H4 (cell line): ENCODE data around the gene KIAA0930. TPM values are rescaled to one million over a fixed set of nuclear protein-coding genes. Genes with fewer than 3 reads are reported as not detected.

Experiments
- DNase-seq: peaks from one replicate; pipeline ENCODE4 v3.0.0-alpha.2; 2015; ENCODE audit warnings: low spot score
- total RNA-seq: library from RNA; depleted of rRNA; stranded (reverse); fragments of >200 nt; shearing (Covaris generic); gene quantifications from 2 replicates; pipeline ENCODE4 v1.2.3, GENCODE V29; 2014

KIAA0930 gene
- total RNA-seq, 1 experiment from 2014 or later: 76.7 TPM

DNA sequence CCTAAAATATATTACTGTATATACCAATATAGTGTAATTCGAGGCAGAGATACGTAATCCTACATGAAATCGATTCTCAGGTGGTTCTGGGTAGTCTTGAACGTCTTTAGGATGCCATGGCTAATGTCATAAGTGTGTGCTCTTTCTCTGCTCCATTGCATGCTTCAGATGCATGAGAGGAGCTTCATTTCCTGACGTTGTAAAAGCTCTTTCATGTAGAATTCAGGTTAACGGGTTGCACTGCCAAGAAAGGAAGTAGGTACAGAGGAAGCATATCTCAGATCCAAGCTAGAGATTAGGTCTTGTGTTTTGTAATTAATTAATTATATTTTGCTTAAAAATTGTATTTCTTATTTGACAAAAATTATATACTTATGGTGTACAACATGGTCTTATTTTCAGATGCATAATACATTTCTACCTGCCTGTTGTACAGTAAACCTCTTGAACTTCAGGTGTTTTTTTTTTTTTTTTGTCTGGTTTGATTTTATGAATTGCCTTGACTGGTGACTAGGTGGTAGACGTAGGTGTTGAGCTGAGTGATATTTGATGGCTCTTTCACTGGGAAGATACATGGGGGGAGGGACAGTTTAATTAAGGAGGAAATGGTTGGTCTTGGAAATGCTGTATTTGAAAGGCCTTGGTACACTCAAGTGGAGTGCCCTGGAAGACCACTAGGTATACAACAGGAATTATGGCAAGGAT lies 67.7 kb downstream of the KIAA0930 start:
- DNase-seq: no peak

DNA sequence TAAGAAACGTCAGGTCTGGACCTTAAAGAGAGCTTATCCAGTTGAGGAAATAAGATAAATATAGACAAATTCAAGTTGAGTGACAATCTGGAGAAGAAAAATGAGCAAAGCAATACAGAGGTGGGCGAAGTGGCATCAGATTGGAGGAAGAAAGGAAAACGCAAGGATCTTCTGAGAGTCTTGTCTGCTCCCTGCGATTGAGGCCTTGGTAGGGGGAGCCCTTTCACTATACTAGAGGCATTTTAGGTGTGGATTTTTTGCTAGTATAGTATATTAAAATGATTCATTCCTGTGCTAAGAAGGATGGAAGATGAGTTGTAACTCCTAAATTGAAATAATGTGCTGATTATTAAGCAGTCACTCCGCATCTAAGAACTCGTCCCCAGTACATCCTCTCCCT lies 68.9 kb downstream of the KIAA0930 start:
- no peak for DNase-seq

DNA sequence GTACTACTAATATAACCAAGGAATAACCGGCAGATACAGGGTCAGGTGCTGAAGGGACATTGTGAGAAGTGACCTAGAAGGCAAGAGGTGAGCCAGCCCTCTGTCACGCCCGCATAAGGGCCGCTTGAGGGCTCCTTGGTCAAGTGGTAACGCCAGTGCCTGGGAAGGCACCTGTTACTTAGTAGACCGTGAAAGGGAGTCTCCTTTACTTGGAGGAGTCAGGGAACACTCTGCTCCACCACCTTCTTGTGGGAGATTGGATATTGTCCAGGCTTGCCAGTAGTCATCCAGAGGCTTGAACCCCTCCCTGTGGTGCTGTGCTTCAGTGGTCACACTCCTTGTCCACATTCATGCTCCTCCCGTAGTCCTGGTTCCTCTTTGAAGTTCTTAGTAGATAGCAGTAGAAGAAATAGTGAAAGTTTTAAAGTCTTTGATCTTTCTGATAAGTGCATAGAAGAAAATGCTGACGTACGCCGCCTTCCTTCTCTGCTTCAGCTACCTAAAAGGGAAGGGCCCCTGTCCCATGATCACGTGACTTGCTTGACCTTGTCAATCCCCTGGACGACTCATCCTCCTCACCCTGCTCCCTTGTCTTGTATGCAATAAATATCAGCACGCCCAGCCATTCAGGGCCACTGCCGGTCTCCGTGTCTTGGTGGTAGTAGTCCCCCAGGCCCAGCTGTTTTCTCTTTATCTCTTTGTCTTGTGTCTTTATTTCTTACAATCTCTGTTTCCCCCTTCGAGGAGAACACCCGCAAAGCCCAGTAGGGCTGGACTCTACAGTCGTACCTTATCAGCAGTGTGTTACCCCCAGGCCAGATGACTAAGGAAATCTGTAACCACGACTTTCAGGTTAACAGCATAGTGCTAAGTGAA lies 70.9 kb downstream of the KIAA0930 start:
- DNase-seq: no peak

DNA sequence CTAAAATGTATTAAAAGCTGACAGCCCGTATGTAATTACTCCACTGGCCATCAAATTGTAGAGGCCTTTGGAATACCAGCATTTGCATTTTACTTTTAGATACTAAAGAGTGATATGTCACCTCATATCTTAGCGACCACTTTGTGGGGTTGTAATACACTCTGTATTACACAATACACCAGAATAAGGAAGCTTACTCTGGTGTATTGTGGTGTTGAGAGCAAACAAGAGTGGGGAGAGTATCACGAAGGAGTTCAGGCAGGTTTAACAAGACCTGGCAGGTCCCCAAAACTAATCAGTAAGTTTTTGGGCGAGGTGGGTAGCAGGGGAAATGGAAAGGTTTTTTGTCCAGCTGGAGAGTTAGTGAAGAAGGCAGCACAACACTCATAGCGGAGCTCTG lies 73.8 kb downstream of the KIAA0930 start:
- DNase-seq: no peak

DNA sequence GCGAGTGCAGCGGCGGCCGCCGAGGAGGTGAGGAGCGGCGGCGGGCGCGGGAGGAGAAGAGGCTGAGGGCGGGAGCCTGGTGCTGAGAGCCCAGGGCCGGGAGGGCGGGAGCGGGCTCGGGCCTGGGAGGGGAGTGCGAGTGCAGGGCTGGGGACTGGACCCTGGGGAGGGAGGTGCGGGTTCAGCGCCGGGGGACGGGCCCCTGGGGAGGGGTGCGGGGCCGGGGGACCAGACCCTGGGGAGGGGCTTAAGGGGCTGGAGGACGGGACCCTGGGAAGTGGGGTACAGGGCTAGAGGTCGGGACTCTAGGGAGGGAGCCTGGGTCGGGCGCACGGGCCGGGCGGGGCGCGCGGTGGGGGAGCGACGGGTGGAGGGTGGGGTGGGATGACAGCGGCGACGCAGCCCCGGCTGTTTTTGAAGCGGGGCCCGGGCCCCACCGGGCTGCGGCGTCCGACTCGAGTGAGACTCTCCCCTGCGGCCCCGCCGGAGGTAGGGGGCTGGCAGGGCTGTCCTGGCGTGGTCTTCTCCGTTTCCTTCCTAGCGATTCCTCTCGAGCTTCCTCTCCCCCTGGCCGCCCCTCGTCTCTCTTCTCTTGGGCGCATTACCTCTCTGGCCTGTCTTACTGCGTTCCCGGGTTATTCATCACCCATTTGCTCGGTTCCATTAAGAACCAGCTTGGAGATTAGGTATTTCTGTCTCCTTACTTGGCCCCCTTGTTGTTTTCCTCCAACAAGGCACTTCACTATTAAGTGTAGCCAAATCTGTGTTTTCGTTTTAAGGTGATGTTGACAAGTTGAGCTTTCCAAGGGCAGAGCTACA lies 76.2 kb downstream of the KIAA0930 start:
- no peak for DNase-seq

DNA sequence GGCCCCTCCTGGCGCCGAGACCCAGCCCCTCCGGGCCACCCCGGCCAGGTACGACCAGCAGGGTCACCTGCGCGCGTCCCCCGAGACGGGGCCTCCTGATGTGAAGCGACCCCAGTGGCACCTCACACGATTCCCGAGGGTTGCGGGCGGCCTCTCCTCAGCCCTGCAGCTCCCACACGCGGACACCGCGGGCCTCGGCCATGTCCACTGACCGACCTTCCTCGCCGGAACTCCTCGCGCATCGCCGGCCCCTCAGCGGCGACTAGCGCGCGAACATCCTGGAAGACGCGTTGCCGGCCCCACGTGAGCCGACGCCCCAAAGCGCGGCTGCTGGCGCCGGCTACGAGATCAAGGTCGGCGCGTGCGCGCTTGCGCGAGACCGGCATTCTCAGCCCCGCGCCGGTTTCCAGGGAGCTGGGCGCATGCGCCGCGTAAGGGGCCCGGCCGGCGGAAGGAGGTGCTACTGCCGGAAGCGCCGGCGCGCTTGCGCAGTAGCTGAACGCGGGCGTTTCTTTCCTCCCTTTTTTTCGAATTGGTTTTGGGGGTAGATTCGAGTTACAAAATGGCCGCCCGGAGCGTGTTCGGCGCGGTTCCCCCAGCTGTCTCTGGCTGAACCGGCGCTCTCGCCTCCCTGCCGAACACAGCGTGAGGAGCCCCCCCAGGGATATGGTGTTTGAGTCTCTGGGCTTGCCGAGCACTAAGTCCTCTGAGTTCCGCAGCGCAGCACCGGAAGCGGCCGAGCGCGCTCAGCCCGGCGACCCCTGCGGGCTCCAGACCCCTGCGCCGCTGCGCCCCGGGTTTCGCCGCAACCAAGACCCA lies 77.0 kb downstream of the KIAA0930 start, which contains the start of gene NUP50:
TSS of gene NUP50 (plus strand) at position 475 of the 819 bp plus-strand sequence. CDS start 4,253 bp downstream, outside the sequence.
- peak; percentile 91 for DNase-seq

DNA sequence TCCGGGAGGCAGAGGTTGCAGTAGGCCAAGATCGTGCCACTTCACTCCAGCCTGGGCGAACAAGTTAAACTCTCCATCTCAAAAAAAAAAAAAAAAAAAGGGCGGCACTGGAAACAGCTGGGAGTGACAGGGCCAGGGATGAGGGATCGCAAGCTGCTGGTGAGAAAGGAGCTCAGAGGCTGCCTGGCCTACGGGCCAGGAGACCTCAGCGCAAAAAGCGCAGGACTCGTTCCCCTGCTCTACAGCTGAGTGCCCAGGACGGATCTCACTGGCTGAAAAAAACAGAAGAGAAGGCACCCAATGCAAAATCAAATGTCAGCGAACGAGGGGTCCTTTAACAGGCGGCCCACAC lies 77.6 kb downstream of the KIAA0930 start:
- no peak for DNase-seq

DNA sequence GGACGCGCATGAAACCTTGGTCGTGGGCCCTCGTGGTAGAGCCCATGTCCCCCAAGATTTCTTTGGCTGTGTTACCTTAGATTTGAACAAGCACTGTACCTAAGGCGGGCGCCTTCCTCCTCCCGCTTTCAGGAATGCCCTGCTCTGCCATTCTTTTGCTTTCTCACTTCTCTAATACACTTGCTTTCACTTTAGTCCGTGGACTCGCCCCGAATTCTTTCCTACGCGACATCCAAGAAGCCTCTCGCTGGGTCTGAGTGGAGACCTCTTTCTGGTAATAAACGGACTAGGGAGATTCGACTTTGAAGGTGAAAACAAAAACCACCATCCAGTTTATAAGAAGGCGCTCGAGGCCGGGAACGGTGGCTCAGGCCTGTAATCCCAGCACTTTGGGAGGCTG lies 78.2 kb downstream of the KIAA0930 start:
- no peak for DNase-seq

DNA sequence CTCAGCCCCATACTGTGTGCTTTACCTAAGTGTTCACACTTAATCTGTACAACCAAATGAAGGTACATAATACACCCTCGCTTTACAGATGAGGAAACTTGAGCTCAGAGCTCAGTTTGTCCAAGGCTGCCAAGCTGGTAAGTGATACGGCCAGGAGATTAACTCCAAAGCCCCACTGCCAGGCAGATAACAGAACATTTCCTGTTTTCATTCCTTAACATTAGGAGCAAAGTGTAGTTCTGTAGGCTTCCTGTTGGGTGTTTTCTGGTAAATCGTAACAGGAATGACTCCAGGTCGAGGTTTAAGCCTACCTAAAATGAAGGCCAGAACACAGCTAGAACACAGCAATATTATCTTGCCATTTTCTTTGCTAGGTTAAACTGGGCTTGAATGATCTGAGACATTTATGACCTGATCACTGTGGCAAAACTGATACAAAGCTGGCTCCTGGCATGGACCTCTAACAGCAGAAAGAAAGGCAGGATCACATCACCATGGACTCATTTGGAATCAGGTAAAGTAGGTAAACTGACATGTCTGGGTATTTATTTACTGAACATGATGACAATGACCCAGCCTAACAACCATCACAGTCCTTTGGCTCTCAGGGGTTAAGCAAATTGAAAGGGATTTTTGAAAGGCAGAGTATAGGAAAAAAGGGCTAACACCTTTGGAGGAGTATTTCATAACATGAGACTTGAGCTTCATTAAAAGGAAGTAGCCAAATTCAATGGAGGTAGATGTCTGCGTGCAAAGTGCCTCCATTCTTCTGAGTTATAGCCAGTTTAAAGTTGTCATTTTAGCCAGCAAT lies 80.8 kb downstream of the KIAA0930 start:
- DNase-seq: peak; percentile 51

DNA sequence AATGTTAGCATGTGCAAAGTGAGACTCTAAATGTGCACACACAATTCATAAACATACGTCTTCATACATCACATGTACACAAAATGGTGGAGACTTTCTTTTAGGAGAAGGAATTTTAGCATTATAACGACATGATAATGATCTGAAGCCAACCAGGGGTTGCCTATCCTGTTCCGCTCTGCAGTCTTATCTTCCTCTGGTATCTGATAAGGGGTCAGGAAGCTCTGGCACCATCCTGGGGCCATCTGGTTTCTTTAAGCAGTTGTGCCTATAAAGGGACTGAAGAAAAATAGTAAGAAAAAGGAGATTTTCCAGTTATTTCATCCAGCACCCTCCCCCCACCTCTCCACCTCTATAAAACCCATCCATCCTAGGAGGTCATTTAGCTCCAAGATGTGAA lies 82.8 kb downstream of the KIAA0930 start:
- DNase-seq: no peak

DNA sequence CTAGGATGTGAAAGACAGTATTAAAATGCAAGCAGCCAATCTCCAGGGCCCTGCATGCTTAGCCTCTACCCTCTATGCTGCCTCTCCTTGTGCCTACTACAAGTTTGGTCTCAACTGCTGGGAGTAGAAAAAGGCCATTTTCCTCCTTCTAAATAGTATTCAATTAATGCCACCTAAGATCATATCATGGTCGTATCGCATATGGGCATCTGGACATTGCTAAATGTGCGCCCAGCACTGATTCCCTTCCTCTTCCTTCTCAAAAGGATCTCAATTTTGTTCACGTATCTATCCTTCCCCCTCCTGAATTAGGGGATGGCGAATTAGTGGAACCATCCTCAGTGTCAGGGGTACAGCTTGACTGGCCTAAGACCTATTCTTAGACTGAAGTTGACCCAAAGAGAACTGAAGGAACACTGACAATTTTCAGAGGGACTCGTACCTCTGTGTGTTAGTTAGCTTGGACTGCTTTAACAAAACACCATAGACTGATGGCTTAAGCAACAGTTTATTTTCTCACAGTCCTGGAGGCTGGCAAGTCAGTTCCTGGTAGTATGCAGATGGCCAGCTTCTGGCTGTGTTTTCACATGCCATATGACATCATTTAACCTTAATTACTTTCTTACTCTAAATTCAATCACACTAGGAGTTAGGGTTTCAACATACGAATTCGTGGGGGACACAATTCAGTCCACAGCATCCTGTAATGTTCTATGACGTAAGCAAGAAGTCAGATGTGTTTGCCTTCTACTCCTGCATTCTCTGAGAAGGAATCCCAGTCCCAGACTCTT lies 85.4 kb downstream of the KIAA0930 start:
- DNase-seq: peak; percentile 14

DNA sequence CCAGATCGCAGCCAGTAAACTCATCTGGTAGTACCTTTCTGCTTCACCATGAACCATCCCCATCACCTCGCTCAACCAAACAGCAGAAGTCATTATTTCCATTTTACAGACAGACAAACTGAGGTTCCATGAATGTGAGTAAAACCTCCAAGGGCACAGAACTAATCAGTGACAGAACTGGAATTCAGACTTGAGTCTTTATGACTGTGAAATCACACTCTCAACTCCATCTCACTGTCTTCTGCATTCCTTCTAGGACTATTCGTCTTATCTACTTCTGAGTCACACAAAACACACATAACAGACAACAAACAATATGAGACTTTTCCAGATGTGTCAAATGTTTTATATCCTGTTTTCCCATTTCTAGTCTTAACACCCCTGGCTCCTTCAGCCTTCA lies 86.3 kb downstream of the KIAA0930 start:
- peak; percentile 12 for DNase-seq

DNA sequence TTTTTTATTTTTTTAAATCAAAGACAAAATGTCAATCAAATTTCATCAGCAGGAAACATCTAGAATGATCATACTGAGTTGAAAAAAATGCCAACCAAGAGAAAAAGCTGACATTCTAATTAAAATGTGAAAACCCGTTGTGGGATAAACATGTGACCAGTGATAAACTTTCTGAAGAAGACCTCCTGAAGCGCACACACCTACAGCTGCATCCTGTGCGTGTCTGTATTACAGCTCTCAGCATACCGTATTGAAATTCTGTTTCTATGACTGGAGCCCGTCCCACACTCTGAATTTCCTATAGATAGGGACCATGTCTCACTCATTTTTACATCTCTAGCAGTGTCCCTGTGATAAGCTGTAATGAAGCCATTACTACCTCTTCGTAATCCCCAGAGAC lies 89.2 kb downstream of the KIAA0930 start:
- no peak for DNase-seq

DNA sequence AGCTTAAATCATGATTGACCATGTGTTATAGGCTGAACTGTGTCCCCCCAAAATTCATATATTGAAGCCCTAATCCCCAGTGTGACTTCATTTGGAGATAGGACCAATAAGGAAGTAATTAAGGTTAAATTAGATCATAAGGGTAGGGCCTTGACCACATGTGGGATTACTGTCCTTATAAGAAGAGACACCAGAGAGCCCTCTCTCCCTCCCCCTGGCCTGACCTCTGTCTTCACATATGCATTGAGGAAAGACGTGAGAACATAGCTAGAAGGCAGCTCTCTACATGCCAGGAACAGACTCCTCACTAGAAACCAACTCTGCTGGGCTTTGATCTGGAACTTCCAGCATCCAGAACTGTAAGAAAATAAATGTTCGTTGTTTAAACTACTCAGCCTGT lies 90.6 kb downstream of the KIAA0930 start:
- DNase-seq: no peak

DNA sequence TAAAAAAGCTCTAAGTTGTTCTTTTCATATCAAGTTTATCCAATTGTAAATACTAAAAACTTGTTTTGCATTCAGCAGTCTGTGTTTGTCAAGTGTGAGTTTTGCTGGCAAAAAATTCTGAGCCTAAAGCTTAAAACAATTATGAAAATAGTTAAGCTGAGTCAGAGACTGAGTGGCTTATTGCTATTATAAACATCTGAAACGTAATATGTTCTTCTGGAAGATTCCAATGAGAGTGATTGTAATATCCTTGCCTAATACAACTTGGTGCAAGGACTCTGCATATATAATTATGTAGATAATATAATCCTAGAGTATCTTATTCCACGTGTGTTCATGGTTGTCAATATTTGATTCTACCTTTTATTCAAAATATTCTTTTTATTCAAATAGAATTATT lies 91.0 kb downstream of the KIAA0930 start:
- DNase-seq: no peak

DNA sequence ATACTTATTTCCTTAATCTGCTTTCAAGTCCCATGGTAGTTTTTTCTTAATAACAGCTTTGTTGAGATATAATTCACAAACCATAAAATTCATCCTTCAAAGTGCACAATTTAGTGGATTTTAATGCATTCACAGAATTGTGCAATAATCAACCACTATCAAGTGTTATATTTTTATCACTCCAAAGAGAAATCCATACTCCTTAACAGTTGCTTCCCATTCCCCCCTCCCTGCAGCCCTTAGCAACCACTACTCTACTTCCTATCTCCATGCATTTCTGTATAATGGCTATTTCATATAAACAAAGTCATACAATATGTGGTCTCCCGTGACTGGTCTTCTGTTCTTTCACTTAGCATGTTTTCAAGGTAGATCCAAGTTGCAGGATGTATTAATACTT lies 95.8 kb downstream of the KIAA0930 start:
- no peak for DNase-seq

DNA sequence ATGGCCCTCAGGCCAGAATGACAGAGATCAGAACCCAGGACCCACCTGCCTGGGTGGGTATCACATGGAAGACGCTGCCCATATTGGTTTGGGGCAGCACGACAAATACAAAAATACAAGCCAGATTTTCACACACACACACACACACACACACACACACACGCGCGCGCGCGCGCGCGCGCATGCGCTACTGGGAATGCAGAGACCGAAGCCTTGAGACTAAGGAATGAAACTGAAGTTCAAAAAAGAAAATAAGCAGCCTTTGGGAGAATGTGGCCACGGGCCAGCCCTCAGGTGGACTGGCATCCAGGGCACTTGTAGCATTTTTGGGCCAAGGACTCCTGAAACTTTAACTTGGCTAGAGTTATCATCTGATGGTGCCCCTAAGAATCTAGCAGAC lies 98.3 kb downstream of the KIAA0930 start:
- no peak for DNase-seq
